PFSK-1 (cell line): ENCODE data around the gene ELAVL2.

ENCODE experiments used
- FOXP2 ChIP-seq: optimal IDR thresholded peaks from 2 replicates; pipeline ENCODE3; 2011; ENCODE audit warnings: borderline replicate concordance, control low read depth, inconsistent platforms; ENCODE audit not compliant: insufficient read depth; ENCODE audit errors: extremely low read length, extremely low read depth
- POLR2AphosphoS5 ChIP-seq: IDR thresholded peaks from 2 replicates; pipeline ENCODE4 v1.6.1; 2012; ENCODE audit warnings: low read depth, mild to moderate bottlenecking, control low read depth, low read length, moderate library complexity
- SIN3A ChIP-seq: IDR thresholded peaks from 2 replicates; pipeline ENCODE4 v1.6.1; 2012; ENCODE audit warnings: mild to moderate bottlenecking, low read length, moderate library complexity, borderline replicate concordance; ENCODE audit not compliant: insufficient read depth
- TAF1 ChIP-seq: IDR thresholded peaks from 2 replicates; pipeline ENCODE4 v1.6.1; 2012; ENCODE audit warnings: low read length, control low read depth, borderline replicate concordance; ENCODE audit not compliant: insufficient read depth
- TF ChIP-seq, protein P1 (sequence below), 2 experiments: IDR thresholded peaks; 2 replicates each; pipeline versions ENCODE4 v1.6.1 to v1.8.0; 2011 to 2012; ENCODE audit warnings: low read depth in 2 of 2, low read length in 2 of 2, control low read depth in 1 of 2, inconsistent platforms in 1 of 2, mild to moderate bottlenecking in 1 of 2, moderate library complexity in 1 of 2; ENCODE audit not compliant: insufficient read depth in 1 of 2

ELAVL2 gene

DNA sequence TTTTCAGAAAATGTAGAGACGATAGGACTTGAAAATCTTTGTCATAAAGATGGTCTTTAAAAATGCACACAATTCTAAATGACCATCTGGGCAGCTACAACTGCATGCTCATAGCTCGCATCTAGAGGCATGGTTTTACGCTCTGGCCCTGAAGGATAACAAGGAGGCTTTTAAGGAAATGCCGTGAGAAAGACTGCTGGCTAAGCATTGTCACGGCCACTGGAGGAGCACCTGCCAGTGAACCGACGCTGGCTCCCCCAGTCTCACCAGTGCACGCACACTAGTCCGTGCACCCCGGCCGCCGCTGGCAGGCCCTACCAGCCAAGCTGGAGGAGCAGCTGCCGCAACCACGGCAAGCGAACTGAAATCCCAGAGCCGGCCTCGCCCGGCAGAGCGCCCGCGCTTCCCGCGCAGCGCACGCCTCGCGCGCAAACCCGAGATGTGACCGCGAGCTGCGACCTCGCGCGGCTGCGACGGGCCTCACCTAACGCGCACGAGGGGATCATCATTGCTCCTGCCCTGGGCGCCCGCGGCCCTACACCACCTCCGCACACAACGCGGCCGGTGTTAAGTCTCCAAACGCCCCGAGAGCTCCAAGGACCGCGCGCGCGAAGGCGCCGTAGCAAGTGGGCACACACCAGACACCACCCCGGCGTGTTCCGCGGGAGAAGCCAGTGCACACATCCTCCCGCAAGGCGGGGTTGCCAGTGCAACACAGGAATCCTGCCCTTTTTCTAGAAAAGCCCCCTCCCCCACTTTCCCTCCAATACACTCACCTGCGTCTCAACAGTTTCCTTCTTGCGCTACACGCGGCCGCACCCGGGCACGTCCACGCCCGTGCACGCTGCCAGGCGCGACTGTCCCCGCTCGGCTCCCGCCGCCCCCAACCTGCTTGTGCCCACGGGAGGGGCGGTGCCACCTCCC is 5.3 kb downstream of the ELAVL2 start:
- TF ChIP-seq SIN3A = no peak
- no peak for TF ChIP-seq TAF1
- TF ChIP-seq POLR2AphosphoS5 = no peak
- TF ChIP-seq FOXP2 = no peak
- TF ChIP-seq, protein P1, sequence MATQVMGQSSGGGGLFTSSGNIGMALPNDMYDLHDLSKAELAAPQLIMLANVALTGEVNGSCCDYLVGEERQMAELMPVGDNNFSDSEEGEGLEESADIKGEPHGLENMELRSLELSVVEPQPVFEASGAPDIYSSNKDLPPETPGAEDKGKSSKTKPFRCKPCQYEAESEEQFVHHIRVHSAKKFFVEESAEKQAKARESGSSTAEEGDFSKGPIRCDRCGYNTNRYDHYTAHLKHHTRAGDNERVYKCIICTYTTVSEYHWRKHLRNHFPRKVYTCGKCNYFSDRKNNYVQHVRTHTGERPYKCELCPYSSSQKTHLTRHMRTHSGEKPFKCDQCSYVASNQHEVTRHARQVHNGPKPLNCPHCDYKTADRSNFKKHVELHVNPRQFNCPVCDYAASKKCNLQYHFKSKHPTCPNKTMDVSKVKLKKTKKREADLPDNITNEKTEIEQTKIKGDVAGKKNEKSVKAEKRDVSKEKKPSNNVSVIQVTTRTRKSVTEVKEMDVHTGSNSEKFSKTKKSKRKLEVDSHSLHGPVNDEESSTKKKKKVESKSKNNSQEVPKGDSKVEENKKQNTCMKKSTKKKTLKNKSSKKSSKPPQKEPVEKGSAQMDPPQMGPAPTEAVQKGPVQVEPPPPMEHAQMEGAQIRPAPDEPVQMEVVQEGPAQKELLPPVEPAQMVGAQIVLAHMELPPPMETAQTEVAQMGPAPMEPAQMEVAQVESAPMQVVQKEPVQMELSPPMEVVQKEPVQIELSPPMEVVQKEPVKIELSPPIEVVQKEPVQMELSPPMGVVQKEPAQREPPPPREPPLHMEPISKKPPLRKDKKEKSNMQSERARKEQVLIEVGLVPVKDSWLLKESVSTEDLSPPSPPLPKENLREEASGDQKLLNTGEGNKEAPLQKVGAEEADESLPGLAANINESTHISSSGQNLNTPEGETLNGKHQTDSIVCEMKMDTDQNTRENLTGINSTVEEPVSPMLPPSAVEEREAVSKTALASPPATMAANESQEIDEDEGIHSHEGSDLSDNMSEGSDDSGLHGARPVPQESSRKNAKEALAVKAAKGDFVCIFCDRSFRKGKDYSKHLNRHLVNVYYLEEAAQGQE (IDR thresholded peaks at IDR 0.05; ENCODE audit: insufficient read depth in 1 of 2, low read depth in 2 of 2, low read length in 2 of 2) = no peak

DNA sequence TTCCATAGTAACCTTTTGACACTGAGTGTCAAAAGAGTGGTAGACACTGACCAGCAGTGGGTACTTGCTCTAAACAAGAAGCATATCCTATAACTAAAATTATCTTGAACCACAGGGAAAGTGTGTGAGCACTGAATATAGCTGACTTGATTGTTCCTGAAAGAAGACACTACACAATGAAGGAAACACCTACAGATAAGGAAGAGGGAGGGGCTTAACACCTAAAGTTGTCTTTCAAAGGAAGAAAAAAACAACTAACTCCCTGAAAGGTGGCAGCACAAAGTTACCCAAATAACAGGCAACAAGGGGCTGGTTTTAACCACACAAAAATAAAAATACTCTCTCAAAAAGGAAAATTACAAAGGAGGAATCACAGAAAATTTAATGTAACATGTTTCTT is 6.6 kb downstream of the ELAVL2 start:
- TF ChIP-seq SIN3A = no peak
- TF ChIP-seq, protein P1 (IDR thresholded peaks at IDR 0.05; ENCODE audit: insufficient read depth in 1 of 2, low read depth in 2 of 2, low read length in 2 of 2) = no peak
- TF ChIP-seq POLR2AphosphoS5 = no peak
- no peak for TF ChIP-seq TAF1
- no peak for TF ChIP-seq FOXP2

DNA sequence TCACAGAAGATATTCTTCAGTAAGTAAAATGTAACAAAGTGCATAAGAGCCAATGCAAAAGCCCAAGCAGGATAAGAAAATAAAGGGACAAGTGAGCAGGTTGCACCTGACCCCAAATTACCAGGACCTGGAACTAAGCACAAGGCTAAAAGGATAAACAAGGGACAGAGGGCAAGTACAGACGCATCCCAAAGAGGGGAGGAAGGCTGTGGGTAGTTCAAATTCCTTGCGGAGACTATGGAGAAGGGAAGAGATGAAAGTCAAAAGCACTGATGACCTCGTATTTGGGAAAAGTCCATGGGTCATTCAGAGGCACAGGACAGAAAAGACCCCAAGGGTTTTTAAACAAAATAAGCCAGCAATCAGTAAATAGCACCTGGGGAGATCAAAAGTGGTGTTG is 11.8 kb downstream of the ELAVL2 start:
- TF ChIP-seq POLR2AphosphoS5 (no peak), SIN3A (no peak), TAF1 (no peak), FOXP2 (no peak)
- TF ChIP-seq, protein P1 (IDR thresholded peaks at IDR 0.05; ENCODE audit: insufficient read depth in 1 of 2, low read depth in 2 of 2, low read length in 2 of 2) = no peak

DNA sequence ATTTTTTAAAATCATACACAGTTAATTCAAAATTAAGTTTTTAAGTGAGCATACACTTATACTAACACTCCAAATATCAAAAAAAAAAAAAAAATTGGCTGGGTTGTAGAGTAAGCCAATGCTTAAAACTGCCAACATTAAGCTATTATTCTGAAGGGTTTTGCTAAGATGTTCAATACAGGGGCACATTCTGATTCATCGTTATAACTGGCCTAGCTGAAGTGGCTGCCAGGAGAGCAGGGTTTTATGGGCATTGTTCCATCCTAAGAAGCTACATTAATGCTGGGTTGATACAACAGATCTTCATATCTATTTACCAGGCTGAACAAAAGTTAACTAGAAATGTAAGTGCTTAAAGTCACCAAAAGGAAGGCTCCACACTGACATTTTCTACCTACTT is 13.4 kb downstream of the ELAVL2 start:
- TF ChIP-seq TAF1 = no peak
- TF ChIP-seq, protein P1 (IDR thresholded peaks at IDR 0.05; ENCODE audit: insufficient read depth in 1 of 2, low read depth in 2 of 2, low read length in 2 of 2) = no peak
- TF ChIP-seq FOXP2 = no peak
- TF ChIP-seq SIN3A = no peak
- no peak for TF ChIP-seq POLR2AphosphoS5

DNA sequence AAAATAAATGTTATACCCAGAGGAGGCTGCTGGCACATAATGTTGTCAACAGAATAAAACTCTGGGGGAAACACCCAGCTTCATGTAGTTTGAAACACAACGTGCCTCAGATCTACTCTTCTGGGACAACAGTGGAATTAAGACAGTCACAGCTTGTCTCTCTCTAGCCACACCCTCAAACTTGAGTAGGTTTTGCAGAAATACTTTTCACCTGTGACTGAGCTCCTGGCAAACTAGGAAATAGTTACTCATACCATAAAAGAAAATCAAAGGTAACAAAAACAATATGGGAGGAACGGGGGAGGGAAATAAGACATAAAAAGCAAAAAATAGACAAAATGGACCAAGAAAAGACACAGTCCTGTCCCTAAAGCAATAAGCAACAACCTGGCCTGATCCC is 14.4 kb downstream of the ELAVL2 start:
- TF ChIP-seq SIN3A (no peak), POLR2AphosphoS5 (no peak), TAF1 (no peak), FOXP2 (no peak)
- TF ChIP-seq, protein P1 (IDR thresholded peaks at IDR 0.05; ENCODE audit: insufficient read depth in 1 of 2, low read depth in 2 of 2, low read length in 2 of 2) = no peak
